8988T (cell line): Measurements from ENCODE around the gene ANKS1A.

Experiments
- DNase-seq: peaks from one replicate; pipeline ENCODE4 v3.0.0; 2011

The ANKS1A gene

DNA sequence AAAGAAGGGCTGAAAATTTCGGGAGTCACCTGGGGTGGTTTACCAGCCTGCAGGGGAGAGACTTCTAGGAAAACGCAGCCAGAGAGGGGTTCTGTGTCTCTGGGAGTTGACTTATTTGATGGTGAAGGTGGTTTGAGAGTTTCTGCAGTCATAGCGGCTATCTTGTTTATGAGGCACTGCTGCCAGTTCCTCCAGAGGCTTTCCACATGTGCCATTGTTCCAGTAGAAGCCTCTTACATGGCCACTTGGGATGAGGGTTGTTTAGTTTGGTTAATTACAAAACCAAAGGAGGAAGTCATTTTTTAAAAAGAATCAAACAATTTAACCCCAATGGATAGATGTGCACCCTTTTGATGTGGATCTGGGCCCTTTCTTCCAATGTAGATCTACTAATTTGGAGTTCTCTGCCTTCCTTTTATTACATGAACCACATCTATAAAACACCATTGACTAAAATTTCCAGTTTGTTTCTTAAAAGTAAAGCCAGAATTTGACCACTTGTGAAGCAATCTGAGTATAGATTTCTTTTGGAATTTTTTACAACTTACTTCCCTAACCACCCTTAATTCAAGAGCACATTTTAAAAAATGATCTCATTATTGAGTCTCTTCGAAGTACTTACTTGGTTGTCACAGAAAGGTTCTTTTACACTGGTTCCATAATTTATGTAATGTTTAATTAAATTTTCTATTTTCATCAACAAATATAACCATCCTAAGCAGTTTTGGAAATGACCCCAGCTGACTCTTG is 154.5 kb downstream of the ANKS1A start:
- no peak for DNase-seq

DNA sequence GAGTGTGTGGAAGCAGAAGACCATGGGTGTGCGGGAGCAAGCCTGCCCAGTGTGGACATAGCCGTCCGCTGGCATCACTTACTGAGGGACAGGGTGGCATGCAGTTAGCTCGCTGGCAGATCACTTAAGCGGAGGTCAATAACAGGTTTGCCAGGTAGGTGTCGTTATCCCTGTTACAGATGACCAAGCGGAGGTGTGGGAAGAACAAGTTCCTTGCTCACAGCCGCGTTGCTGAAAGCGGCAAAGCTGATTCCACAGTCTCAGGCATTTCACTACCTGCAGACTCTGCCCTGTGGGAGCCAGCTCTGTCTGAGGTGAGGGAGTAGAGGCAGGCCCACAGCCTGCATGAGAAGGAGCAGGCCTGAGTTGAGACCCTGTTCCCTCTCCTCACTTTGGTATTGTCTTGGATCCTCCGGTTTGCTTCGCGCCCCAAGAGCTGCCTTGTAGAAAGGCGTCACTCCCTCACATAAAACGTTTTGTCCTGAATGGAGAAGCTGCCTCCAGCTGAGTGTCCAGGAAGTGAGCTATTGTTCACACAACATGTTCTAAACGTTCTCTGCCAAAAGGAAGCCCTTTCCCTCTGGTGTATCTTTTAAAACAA is 155.2 kb downstream of the ANKS1A start:
- DNase-seq, result no peak

GRCh38 chr6:35044761-35045421 is 155.8 kb downstream of the ANKS1A start:
- no peak for DNase-seq

GRCh38 chr6:35046103-35046502 is 157.0 kb downstream of the ANKS1A start:
- DNase-seq, result no peak

DNA sequence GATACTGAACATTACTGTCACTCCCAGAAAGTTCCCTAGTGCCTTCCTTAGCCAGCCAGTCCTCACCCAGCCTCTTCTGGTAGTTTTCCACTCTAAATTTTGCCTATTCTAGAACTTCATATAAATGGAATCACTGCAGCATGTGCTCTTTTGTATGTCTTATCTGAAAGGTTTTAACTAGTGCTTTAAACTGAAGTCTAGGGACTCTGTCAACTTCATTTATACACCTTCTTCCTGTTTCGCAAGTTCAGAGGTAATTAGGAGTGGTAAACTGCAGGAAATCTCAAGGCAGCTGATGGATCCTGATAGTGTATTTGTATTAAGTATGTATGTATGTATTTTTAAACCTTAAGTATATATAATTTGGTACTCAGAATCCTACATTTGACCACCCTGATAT is 157.8 kb downstream of the ANKS1A start:
- no peak for DNase-seq

GRCh38 chr6:35047265-35048011 is 158.4 kb downstream of the ANKS1A start:
- DNase-seq, result no peak

- DNase-seq, result no peak
Observed at GRCh38 chr6:35048031-35048613, 159.1 kb downstream of the ANKS1A start.

- DNase-seq, result no peak
Observed at GRCh38 chr6:35048631-35049083, 159.6 kb downstream of the ANKS1A start.

- DNase-seq, result no peak
Observed at GRCh38 chr6:35049156-35049735, 160.2 kb downstream of the ANKS1A start.

- DNase-seq, result no peak
Observed at GRCh38 chr6:35049900-35050756, 161.1 kb downstream of the ANKS1A start.

DNA sequence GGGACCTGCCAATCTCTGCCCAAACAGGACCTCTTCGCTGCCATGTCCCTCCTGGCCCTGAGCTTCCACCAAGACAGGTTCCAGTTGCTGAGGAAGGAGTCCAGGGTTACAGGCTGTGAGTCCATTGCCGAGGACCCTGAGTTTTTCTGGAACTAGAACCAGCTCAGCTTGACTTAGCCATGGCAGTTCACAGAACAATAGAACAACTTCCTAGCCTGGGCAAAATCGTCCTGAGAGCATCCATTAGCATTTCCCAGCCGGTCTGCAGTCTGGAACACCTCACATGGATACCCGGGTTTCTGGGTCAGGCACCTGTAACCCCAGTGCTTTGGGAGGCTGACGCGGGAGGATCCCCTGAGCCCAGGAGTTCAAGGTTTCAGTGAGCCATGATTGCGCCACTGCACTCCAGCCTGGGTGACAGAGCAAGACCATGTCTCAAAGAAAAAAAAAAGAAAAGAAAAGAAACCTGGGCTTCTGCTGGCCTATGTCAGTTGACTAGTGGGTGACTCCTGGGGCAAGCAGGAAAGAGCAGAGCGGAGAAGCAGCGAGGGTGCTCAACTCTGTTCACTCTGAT is 161.8 kb downstream of the ANKS1A start:
- no peak for DNase-seq

DNA sequence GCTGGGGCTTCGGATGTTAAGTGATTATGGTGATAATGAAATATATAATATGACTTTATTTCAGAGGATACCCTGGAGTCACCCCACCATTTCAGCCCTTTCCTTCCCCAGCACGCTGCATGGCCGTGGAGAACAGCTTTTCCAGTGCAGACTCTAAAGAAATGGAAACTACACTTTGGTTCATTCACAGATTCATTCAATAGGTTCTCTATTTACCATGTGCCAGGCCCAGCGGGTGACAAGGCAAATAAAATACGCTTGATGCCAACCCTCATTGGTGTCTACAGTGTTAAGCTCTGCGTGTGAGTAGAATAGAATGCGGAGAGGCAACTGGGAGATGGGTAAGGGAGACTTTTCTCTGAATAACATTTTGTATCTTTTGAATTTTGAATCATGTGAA is 162.3 kb downstream of the ANKS1A start:
- no peak for DNase-seq

DNA sequence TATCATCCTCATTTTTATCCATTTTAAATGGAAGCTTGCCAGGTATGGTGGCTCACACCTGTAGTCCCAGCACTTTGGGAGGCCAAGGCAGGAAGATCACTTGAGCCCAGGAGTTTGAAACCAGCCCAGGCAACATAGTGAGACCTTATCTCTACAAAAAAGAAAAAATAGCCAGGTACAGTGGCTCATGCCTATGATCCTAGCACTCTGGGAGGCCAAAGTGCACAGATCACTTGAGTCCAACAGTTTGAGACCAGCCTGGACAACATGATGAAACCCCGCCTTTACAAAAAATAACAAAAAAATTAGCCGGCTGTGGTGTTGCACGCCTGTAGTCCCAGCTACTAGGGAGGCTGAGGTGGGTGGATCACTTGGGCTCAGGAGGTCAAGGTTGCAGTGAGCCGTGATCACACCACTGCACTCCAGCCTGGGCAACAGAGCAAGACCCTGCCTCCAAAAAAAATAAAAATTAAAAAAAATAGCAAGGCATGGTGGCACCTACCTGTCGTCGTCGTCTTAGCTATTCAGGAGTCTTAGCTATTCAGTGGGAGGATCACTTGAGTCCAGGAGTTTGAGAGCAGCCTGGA is 163.0 kb downstream of the ANKS1A start:
- DNase-seq, result no peak

DNA sequence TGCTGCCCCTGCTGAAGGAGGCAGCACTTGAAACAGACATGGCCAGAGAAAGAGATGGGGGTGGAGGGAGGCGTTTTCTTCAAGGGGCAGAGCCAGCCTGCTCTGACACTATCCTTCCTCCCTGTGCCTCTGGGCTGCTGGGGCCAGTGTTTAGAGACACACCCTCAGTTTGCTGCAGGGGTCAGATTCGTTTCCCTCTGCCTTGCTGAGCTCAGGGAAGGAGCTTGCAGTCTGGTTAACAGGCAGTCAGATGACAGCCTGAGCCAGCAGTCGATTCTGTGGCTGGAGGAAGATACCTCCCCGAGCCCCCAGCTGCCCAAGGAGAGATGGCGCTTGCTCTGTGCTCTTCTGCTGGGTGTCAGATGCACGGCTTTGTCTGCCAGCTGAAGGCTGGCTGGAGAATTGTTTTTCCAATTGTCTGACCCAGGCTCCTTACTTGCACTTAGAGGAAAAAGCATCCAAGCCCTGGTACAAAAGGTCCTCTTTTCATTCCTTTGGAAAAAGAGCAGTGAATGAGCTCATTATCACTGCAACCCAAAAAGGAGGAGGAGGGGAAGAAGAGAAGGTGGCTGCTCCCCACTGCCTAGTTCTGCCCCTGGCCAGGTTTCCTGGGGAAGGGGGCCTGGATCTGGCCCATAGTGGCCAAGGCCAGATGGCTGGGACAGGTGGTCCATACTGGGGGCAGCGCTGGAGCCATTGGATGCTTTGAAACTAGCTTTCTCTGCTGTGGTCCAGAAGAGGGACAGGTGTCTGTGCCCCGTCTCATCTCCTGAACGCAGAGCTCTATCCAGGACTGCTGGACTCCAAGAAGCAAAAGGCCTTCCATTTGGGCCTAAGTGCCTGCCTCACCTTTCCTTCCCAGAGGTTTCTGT is 163.9 kb downstream of the ANKS1A start:
- no peak for DNase-seq

DNA sequence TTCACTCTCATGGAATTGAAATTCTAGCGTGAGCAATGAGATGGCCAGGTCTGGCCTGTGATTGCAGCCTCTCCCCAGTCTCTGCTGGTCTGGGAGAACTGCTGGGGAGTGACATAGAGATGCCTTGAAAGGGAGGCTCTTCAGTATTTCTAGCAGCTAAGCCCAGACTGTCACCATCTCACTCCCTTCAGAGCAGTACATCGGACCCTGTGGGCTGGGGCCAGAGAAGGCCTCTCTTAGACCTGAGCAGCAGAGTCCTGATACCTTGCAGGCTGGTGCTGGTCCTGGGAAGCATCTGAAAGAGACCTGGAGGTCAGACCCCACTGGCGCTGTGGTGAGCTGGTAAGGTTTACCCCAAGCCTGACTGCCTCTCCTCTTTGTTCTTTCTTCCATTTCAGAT is 164.6 kb downstream of the ANKS1A start:
- no peak for DNase-seq

DNA sequence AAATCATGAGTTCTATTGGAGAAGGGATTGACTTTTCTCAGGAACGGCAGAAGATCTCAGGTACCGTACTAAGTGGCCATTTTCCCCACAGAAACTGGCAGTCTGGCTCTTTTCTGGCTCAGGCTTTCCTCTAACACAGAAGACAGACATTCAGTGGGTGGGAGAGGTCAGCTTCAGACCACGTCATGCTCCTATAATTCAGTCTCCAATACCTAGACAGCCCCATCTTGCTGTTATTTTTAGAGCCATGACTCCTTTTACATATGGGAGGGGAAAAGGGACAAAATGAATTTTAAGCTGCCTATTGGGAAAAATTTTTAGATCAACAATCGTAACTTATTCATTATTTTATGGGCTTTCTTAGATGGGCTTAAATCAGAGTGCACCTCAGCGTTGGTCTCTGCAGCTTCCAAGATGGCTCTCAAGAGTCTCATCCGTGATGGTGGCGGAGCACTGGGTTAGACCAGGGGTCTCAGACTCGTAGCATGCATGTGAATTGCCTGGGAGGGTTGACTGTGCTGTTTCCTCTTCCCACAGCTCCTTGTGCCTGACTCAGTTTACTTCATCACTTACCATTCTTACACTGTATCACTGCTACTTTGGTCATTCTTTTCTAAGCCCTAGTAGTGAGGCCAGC is 165.2 kb downstream of the ANKS1A start:
- no peak for DNase-seq

DNA sequence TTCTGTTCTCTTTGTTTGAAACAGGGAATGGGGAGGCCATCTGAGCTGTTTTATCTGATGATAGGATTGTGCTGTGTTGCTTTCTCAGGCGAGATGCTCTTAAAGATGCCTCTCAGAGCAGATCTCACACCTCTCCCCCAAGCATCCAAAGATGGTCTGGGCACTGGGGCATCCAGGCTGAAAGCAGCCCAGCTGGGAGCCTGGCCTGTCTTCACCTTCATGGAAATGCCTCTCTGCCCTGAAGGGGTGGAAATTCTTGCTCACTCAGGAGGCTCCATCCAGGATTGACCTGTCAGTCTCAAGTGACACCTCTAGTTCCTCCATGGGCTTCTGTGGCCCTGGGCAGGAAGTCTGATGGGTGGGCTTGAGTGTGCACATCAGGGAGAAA is 165.7 kb downstream of the ANKS1A start:
- DNase-seq, result no peak

DNA sequence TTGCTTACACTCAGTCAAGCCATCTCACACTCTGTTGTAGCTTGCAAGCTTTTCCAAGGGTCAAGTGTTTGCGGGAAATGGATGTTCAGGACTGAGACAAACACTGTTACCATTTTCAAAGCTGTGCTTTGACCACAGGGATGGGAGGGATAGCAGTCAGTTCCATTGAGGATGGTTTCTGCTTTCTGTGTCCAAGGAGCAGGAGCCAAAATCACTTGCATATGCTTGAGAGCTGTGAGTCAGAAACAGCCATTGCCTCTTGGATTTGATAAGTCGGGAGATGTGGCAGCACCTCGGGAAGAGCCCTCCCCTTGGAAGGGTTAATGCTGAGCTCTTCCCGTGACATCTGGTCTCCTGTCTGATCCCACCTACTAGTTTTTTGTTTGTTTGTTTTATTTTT is 166.8 kb downstream of the ANKS1A start:
- DNase-seq, result no peak

DNA sequence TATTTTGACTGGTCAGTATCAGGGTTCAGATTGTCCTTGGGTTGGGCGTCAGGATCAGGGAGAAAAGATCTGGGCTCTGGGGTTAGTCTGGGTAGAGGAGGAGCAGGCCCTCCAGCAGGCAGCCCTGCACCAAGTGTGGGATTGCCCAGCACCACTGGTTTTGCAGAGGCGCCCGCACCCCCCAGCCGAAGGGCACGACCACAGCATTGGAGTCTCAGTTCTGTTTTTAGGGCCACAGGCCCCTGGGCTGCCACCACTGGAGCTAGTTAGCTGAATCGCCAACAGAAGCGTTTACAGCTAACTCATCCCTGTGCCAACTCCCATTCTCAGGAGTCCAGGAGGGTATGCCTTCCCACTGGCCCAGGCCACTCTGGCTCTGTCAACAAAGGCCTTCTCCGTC is 167.9 kb downstream of the ANKS1A start:
- DNase-seq, result no peak
